ENCODE results near the gene CTU1.

- TF ChIP-seq CTCF (IDR thresholded peaks at IDR 0.05) = no peak
- TF ChIP-seq POLR2AphosphoS5 (IDR thresholded peaks at IDR 0.05; ENCODE audit: low read depth, low read length) = no peak
- TF ChIP-seq TCF7L2 (IDR thresholded peaks at IDR 0.05; ENCODE audit: low read depth, low read length) = no peak
- TF ChIP-seq REST (IDR thresholded peaks at IDR 0.05; ENCODE audit: insufficient read depth in 1 of 2, low read depth in 2 of 2, low read length in 1 of 2) = no peak
Observed at GRCh38 chr19:51103926-51104341, 4.3 kb downstream of the CTU1 start.

Measured in Panc1 (cell line).